K562 (cell line): ENCODE data around the gene P4HB. TPM values are rescaled to one million over a fixed set of nuclear protein-coding genes. Genes with fewer than 3 reads are reported as not detected.

Experiments used
- CREB5 ChIP-seq: fragments of 250-450 bp; sonication (Bioruptor Pico); IDR thresholded peaks from 2 replicates; pipeline ENCODE4 v1.5.0; 2020; ENCODE audit warnings: mild to moderate bottlenecking
- MBD2 ChIP-seq: sonication (generic); IDR thresholded peaks from 2 replicates; pipeline ENCODE4 v1.6.1; 2016; ENCODE audit warnings: low read depth, borderline replicate concordance
- NCOA6 ChIP-seq: fragments of 450-650 bp; IDR thresholded peaks from 2 replicates; pipeline ENCODE4 v1.6.1; 2017; ENCODE audit warnings: mild to moderate bottlenecking
- RBFOX2 ChIP-seq: fragments of 200-400 bp; formaldehyde crosslinking; IDR thresholded peaks from 2 replicates; pipeline ENCODE4 v1.6.1; 2017; ENCODE audit warnings: low read depth, mild to moderate bottlenecking, low read length, moderate library complexity
- ZBTB40 ChIP-seq, 2 experiments: fragments of 450-650 bp in 1 of 2; sonication (generic) in 1 of 2; formaldehyde crosslinking in 1 of 2; IDR thresholded peaks; 2 replicates each; pipeline versions ENCODE4 v1.7.1 to v1.9.0; 2016 to 2022; ENCODE audit warnings: inconsistent platforms in 1 of 2, mild to moderate bottlenecking in 1 of 2, missing genetic modification reagents in 1 of 2
- ZHX1 ChIP-seq: fragments of 150-350 bp; conservative IDR thresholded peaks from 2 replicates; pipeline ENCODE4 v1.6.1; 2014; ENCODE audit warnings: low read length
- ZNF184 ChIP-seq: sonication (generic); formaldehyde crosslinking; IDR thresholded peaks from 2 replicates; pipeline ENCODE4 v1.5.0; 2020; ENCODE audit warnings: missing genetic modification reagents
- polyA plus RNA-seq, 8 experiments: library from polyadenylated mRNA; depleted of rRNA in 4 of 8; stranded (reverse) in 5 of 8; unstranded in 3 of 8; fragments of >200 nt; fragmentation: Nextera tagmentation in 2 of 8; fragmentation: Illumina TruSeq in 1 of 8; extraction: Ambion mirVana in 2 of 8; extraction: Trizol in 1 of 8; gene quantifications; 2 replicates each; pipeline versions ENCODE4 v1.2.1 to v1.2.3, GENCODE V29; 2011 to 2014; ENCODE audit warnings: inconsistent platforms in 1 of 8, missing spikeins in 1 of 8
- total RNA-seq, 7 experiments: library from RNA; depleted of rRNA in 6 of 7; stranded (reverse); fragments of >200 nt in 6 of 7; fragmentation: Illumina TruSeq in 2 of 7; extraction: Trizol in 2 of 7; gene quantifications; 2 replicates each; pipeline versions ENCODE4 v1.2.1 to v1.2.3, GENCODE V29; 2011 to 2021; ENCODE audit warnings: low replicate concordance in 1 of 7

P4HB gene
- total and polyA plus RNA-seq, 9 of the 15 experiments (the other 6 are each of a cell fraction or from before 2014, with no cell fraction given): 4.4 to 645 (median 325) TPM

DNA sequence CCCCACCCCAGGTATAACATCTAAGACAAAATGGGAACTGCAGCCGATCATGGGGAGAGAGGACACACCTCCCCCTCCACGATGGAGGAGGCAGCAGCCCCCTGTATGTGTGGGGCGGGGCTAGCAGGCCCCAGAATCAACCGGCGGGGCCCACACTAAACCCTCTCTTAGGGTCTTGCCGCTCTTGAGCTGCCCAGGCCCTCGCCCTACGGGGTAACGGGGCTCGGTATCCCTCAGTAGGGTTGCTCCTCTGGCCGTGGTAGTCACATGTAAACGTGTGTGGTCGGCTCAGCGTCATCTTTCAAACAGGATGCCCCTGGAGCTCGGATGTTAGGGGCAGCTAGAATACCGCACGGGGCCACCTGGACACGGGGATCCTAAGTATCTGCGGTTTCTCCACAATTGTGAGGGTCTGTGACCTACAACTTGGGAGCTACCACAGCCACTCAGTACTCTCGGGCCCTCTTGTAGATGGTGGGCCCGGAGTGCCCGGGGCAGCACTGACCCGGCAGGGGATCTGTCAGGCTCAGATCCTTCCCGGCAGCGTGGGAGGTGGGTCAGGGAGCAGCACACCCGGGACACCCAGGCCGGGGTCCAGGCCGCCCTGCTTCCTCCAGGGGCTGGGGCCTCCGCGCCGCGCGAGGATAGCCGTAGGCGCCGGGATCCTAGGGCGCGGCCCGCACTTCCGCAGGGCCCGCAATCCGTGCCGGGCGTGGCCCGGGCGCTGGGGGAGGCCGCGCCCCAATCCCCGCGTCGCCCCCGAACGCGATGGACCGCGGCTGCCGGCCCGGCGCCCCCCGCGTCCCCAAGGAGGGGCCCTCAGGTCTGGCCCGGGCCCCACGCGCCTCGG, 10.0 kb upstream of the P4HB start (continued):
- TF ChIP-seq ZHX1: no peak
- TF ChIP-seq ZNF184 (CRISPR knock-in tag): no peak
- no peak for TF ChIP-seq CREB5 (CRISPR knock-in tag)
- TF ChIP-seq RBFOX2: peak; percentile 25
- no peak for TF ChIP-seq MBD2
- TF ChIP-seq ZBTB40 (IDR thresholded peaks at IDR 0.05): no peak
- peak; percentile 24; the same call in 1 of the 2 replicates for TF ChIP-seq ZBTB40 (CRISPR knock-in tag; IDR thresholded peaks at IDR 0.05)
- no peak for TF ChIP-seq NCOA6
